SW480 (cell line): ENCODE results near the gene LMO1.
A peak's percentile ranks its signal among the peaks of the same experiment; 100 is the strongest.

Experiments used
- DNase-seq: peaks from one replicate; pipeline ENCODE4 v3.0.0-alpha.2; 2016; ENCODE audit warnings: low spot score

The LMO1 gene

DNA sequence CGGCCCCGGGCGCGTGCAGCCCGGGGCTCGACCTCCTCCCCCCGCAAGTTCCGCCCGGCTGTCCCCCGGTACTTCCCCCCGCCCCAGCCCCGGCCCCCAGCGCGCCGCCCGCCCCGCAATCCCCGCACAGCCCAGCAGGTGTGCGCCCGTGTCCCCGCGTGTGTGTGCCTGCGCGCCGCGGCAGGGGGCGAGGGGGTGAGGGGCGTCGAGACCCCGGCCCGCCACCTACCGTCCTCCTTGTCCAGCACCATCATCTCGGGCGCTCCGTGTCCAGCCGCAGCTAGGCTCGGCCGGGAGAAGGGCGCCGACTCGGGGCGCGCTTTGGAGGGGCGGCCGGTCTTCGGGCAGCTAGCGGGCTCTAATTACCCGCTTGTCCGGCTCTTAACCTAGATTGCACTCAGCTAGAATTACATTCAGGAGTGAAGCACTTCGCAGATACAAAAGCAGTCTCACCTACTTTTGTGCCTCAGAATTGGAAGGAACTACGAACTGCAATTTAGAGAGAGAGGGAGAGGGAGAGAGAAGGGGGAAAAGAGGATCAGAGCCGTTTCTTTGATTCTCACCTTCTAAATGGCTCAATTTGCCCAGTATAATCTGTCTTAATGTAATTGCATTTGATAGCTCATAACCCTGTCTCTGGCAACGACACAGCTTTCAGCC, 439 bp downstream of the LMO1 start:
- DNase-seq = no peak

DNA sequence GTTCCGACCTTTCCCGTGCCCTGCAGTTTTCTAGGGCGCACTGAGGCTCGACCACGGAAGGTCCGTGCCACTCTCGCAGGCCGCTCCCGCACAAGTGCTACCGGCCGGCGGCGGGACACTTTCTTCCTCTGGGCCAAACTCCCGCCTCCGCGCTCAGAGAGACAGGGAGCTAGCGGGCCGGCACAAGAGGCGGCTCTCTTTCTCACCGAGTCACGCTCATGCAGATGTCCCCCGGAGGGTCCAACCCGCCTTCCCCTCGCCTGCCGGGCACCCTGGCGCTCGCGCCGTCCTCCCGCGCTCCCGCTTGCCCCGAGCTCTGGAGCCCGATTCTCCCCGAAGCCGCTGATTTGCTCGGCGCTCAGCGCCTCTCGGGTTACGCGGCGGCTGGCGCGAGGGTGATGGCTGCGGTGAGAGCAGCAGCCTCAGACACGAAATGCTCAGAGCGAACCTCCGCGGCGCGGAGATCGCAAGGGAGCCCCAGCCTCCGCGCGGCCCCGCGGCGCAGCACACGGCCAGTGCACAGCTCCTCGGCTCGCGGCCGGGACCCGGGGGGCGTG, 1.0 kb downstream of the LMO1 start:
- no peak for DNase-seq

DNA sequence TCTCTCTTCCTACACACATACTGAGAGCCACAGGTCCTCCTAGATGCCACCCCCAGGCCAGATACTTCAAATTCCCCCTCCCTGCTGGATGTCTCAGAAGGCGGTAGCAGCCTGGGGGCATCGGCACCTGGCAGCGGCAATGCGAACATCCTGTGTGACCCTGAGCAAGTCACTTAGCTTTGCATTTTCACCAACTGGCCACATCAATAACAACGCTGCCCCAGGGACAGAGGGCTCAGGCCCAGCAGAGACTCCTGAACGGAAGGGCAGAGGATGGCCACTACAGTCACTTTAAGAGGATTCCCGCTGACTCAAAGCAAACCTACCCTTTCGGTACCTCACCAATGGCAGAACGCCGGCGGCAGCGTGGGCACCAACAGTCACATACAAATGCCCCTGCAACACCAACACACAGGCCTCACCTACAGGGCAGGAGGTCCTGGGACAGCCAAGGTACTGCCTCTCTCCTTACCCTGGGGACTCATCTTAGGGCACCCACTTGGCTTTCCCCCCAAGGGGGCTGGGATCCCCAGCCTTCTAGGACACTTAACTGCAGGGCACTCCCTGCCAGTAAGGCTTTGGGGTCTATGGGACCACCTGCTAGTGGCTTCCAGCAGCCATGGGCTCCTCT, 1.6 kb downstream of the LMO1 start:
- DNase-seq = no peak

DNA sequence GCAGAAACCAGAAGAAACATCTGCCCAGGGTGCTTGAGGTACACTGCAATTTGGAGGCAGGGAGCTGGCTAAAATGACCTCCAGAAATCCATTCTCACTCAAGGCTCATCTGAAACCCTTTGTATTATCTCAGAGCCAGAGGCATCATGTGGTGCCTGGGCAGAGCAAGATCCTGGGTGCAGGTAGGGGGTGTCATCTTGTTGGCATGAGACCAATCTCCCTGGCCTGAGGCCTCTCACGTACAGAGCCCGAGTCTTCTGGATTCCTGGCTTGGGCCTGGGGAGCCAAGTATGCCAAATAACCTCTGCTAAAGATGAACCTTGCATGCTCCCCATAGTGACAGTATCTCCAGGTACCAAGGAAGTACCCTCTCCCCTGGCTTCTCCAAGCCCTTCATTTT, 2.4 kb downstream of the LMO1 start:
- DNase-seq = no peak

DNA sequence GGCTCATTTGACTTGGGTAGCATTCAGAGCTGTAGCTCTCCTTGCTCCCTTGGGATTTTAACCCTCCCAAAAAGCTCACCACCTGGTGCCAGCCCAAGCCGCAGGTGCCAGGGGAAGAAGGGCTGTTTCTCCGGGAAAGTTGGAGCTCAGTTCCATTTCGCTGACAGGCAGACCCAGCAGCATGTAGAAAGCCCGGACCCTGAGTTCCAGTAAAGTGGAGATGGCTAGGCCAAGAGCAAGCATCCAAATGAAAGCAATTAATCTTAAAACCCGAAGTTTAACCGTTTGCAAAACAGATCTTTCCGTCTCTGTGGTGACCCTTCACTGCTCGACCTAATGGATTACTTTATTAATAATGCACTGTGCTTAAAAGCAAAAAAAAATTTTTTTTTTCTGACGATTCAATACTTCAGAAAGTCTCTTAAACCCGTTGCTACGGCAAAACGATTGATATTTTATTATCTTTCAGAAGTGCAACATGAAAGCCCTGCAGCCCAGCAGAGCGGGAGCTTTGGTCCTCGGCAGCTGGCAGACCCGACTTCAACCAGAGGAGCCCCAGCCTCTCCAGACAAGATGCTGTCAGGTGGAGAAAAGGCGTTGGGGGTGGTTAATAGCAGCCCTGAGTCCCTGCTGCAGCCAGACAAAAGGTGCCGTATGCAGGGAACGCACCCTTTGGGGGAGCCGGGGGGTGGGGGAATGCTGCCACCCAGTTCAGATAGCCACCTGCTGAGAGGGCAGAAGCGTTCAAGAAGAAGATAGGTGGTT, 3.3 kb downstream of the LMO1 start:
- DNase-seq = no peak

DNA sequence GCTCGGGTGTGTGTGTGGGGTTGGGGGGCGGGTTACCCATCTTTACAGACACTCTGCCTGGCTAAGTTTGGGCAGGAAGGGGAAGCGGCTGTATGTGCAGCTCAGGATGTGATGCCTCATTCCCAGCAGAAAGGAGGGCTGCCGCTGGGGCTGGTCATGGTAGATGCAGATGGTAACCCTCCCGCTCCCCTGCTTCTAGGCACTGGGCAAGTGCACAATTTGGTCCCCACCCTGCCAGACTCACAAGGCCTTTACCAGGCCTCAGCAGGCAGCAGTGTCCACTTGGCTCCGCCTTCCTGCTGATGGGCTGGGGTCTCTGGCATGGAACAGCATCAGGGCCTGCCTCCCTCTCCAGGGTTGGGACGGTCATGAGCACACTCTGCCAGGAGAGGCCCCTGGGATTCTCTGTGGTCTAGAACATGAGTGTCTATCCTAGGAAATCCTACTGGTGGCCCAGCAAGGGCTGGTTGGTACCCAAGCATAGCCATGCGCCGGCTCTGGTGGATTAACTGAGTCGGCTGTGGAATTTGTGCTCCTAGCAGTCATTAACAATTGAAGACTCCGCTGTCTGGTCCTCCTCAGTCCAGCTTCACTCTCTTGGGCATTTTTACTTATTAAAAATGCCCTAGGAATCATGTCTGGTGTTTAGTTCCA, 4.2 kb downstream of the LMO1 start:
- no peak for DNase-seq

DNA sequence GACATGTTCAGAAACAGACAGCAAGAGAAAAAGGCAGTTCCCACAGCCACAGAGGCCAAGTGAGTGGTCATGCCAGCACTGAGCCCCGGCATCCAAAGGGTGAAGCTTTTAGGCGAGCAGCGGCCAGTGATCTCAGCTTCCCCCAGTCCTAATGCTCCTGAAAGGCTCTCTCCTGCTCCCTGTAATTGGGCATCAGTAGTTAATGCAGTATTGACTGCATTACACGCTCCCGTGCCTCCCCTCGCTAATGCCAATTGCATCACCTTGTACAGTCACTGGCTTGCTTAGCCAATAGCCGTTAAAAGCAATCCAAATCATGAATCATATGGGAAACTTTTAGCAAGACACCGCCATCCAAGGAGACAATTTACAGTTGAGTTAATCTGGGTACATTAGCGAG, 4.9 kb downstream of the LMO1 start:
- DNase-seq = no peak

DNA sequence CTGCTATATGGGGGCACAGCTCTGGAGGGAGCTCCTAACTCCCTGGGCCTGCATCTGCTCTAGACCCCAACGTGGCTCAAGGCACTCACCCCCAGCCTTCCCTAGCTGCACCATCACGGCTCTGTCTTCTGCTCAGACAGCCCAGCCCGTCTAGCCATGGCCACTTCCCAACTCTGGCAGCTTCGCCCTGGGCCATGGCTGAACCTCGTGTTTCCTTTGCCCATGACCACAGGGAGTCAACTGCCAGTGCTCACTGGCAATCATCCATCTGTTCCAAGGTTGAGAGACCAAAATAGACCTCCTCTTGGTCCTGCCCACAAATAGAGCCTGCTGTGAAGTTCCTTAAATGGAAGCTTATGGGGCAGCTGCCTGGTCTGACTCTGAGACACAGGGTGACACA, 5.4 kb downstream of the LMO1 start:
- DNase-seq = no peak

DNA sequence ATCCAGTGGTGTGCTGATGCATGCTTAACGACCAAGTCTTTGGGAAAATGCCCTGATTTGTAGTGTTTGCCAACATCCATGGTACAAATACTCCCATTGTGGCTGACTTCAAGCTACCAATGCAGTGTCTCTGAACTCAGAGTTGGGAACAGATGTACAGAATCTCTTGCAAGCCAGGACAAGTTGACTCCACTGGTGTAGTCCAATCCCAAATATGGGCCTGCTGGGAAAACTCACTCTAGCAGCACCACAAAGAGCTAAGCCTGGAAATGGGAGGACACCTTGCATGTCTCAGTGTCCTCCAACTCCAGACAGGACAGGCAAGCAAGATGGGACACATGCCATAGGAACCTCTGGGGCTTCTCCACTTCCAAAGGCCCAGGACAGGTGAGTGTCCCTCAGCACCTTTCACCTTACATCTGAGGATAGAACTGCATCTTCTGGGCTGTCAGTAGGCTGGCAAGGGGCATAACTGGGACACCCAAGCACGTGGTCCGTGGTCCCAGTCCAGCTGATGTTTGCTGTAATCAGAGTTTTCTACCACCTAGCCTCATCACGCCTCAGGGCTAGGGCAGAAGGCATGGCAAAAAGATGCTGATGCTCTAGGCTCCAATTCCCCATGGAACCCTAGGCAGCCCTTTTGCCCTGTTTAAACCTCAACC, 6.5 kb downstream of the LMO1 start:
- no peak for DNase-seq

DNA sequence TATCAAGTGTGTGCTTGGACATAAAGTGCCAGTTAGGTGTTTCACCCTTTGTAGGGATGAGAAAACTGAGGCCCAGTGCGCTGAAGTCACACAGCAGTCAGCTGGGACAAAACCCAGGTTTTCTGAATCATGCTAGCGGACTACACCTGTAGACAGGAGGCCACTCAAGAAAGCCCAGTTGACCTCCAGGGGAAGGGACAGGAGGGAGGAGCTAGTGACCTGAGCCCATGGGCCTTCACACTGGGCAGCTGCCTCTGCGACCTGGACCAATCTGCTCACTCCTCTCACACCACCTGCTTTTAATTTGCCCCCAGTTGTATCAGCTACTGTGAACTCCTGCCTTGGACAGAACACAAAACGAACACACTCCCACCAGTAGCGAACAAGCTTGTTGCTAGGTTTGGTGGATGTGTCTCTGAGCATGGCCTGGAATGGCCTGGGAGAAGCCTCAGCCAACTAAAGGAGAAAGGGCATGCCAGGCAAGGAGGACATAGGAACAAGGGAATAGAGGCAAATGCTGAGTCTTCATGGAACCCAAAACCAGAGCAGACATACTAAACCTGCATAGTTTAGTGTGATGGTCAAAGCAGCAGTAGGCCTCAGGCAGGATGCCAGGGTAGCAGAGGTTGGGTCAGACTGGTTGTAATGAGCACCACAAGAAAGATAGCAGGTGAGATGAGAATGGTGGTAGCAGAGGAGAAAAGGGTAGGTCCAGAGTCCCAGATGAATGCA, 7.2 kb downstream of the LMO1 start:
- DNase-seq = no peak

DNA sequence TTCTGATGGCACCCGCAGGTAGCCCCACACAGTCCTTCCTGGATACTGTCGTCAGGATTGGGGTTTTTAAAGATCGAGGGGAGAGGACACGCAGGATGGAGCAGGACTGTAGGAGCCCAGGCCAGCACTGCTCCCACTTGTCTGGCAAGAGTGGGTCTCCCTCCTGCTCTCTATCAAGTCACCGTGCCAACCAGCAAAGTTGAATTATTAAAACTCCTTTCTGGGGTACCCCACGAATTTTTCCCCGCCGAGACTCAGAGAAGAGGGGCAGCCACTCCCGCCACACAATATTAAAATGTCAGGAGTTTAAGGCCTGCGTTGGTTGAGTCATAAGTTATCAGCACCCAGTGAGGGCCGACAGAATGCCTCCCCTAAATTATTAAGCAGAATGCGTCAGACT, 10.1 kb downstream of the LMO1 start:
- DNase-seq = no peak

DNA sequence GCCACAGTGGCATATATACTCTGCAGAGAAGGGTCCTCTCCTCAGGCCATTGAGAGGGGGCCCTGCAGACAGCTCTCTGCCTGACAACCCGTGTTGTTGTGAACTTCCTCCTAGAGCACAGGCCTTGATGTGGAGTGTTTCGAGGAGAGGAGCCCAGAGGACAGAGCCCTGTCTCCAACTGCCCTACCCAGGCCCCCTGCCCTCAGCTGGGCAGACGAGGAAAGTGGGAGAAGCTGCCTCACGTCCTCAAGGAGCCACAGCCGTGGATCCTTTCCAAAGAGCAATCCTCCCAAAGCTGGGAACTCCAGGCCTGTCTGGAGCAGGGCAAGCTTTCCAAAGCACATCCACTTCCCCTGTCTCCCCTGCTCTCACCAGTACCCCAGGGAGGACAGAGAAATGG, 10.7 kb downstream of the LMO1 start:
- DNase-seq = no peak

DNA sequence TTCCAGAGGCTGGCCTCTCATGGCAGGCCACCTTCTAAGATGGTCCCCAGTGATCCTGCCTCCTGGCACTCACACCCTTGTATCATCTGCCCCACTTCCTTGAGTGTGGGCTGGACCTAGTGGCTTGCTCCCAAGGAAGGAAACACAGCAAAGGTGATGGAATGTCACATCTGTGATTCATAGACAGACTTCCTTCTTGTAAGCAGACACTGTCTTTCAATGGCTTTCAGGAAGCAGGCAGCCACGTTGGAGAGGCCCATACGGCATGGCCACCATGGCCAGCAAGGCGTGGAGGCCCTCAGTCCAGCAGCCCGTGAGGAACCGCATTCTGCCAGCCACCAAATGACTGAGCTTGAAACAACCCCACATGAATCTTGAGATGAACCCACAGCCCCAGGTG, 11.3 kb downstream of the LMO1 start:
- no peak for DNase-seq

DNA sequence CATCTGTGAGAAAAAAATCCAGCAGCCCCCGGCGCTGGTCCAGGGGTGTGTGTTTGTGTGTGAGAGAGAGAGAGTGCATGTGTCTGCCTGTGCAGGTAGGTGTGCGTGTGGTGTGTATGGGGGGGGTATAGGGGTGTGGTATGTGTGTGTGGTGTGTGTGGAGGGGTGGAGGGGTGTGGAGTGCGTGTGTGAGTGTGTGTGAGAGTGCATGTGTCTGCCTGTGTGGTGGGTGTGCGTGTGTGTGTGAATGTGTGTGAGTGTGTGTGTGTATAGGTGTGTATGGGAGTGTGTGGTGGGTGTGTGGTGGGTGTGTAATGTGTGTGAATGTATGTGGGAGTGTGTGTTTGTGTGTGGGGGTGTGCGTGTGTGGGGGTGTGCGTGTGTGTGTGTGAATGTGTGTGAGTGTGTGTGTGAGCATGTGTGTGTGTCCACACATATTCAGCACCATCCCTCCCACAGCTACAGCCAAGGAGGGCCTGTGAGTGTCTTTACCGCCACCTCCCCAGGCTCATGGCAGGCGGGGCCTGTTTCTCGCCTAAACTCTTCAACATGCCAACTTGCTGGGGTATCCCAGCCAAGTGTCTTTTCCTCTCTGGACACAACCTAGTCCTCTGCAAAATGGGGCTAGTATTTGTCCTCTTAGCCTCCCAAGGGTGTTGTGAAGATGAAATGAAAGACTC, 11.9 kb downstream of the LMO1 start:
- no peak for DNase-seq

DNA sequence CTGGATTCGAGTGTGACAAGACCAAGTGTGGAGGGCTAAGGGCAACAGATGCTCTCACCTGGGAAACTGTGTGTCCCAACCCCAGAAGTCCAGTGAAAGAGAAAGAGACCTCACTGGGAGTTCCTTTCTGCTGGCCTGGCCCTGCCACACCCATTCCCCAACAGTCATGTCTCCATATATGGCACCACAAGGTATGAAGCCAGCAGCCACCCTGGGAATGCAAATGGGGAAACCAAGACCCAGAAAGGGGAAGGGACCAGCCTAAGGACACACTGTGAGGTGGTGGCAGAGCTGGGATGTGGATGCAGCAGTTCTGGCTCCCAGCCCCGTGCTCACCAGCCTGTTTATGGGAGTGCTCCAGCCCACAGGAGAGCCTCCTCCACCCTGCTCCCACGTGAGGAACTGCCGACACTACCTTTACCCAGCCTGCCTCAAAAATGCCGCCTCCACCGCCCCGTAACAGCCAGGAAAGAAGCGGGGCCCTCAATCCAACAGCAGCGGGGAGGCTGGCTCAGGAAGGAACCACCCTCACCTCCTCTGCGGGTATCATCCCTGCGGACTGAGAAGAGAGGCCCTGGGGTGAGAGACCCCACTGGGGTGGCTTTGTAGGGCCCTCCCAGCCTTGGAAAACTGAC, 12.6 kb downstream of the LMO1 start:
- no peak for DNase-seq

DNA sequence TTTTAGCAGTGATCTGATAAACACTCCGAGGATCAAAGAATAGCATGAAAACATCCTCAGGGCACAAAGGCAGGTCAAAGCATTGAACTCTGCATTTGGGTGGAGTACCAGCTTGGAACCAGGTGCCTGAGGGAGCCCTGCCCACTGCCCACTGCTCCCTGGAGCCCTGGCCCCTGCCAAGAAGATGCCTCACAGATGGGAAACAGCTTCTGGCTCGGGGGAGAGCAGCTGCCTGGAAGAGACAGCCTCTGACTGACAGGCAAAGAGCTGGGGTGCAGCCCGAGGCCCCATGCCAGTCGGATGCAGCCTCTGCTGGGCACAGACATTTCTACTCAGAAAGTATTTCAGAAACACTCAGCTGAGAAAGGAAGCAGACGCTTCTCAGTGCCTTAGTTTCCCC, 13.2 kb downstream of the LMO1 start:
- DNase-seq = no peak

DNA sequence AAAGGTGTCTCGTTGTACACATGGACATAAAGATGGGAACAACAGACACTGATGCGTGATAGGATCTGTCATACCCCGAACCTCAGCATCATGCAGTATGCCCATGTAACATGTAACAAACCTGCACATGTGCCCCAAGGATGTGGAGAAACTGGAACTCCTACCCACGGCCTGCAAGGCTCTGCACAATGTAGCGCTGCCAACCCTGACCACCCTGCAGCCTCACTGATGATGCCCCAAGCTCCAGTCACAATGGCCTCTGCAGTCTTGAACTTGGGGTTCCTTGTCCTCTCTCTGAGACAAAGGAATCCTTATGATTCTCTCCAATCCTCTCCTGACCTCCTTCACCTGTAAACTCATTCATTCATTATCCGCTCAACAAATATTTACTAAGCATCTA, 14.2 kb downstream of the LMO1 start:
- no peak for DNase-seq

DNA sequence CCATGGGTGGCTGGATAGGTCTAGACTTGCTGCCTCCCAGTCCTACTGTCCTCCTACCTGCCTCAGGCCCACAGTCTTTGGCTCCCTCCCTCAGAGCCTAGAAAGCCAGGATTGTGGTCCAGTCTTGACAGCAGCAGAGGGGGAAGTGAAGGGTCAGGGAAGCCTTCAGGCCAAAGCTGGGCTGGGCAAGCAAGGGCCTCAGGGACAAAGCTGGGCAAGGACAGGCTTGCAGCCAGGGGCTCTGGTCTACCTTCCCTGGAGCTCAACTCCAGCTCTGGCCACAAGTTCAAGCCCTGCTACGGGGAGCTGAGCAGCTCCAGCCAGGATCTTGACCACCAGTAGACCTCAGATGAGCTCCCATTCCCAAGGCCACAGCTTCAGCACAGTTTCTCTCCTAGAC, 14.9 kb downstream of the LMO1 start:
- no peak for DNase-seq

DNA sequence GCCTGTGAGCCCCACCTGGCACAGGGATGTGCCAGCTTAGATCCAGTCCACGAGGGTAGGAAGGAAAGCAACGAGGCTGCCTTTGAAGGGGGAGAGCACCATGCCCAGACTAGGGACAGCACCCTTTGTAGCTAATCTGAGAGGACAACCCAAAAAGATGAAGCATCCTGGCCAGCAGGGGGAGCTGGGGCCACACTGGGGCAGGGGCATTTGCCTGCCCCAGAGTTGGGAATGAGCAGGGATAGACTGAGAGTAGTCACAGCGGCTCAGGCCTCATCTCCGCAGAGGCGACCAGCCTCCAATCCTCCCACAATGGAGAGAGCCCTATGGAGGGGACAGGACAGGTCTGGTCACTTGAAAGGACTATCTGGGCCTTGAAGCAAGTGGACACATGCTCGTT, 16.4 kb downstream of the LMO1 start:
- peak; percentile 38 for DNase-seq

DNA sequence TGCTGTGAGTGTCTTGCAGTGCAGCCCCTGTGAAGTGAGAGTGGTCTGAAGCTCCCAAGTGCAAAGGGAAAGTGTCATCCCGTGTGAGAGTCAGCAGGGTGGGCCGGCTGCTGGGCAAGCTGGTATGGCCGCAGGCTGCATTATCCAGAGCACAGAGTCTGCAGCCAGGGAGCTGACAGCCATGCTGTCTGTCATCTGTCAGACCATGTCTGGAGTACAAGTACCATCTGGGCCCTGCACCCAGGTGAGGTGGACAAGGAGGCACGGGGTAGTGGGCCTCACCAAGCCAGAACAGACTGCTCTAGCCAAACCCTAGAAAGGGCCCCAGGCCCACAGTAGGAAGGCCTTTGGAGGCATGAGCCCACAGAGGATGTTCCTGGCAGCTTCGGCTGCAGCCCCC, 20.2 kb downstream of the LMO1 start:
- DNase-seq = no peak
